Measurements from ENCODE around the gene KRTAP10-5. TPM values are rescaled to one million over a fixed set of nuclear protein-coding genes. Genes with fewer than 3 reads are reported as not detected.
"Not testable (repeated sequence)": the region's sequence is repeated elsewhere in the genome, so short reads cannot be mapped to it uniquely, and the experiment has no call there.

KRTAP10-5 gene
- not detected in 2 replicates for total RNA-seq

DNA sequence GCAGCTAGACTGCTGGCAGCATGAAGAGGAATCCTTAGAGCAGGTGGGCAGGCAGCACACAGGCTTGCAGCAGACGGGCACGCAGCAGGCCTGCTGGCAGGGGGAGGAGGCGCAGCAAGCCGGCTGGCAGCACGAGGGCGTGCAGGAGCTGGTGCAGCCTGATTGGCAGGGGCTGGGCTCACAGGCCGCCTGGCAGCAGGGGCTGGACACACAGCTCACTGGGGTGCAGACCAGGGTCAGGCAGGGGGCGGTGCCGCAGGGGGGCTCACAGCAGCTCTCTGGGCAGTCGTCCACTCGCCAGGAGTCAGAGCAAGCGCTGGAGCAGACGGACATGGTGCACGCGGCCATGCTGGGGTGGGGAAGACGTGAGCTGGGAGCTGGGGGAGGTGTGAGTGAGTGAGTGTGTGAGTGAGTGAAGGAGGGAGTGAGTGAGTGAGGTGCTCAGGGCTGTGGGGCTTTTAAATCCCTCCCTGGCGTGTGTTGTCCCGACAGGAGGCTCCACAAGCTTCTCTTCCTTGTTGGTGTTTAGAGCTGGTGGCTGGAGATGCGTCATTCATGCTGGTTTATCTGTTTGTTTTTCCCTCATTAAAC, at the start of gene KRTAP10-5:
KRTAP10-5 (minus strand) TSS at position 374 of the 591 bp plus-strand sequence; CDS start at position 348, 26 bp downstream.
- not testable (repeated sequence) for DNase-seq (ENCODE audit: extremely low read depth, low read depth, low spot score)

DNA sequence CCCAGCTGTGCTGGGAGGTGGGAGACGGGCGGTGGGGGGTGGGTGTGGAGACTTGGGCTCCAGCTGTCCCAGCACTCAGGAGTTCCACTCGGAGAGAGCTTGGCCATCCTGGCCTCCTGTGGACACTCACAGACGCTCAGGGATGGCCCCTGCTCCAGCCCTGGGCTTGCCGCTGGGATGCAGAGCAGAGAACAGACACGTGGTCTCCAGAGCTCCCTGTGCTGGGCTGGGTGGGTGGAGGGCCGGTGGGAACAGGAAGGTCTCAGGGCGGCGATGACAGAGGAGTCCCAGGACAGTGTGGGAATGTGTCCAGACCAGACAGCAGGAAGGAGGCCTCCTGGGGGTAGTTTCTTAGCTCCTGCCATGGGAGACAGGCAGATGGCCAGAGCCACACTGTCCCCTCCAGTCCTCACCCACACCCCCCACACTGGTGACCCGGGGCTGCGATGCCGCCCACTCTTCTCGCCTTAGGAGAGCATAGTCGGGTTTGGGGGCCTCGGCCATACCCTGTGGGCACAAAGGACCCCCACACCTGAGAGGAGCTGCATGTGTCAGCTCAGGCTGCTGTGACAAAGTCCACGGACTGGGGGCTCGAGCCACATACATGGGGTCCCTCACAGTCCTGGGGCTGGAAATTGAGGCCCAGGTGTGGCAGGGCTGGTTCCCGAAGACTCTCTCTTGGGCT, 48.4 kb upstream of the KRTAP10-5 start:
- no peak for DNase-seq (ENCODE audit: extremely low read depth, low read depth, low spot score)

DNA sequence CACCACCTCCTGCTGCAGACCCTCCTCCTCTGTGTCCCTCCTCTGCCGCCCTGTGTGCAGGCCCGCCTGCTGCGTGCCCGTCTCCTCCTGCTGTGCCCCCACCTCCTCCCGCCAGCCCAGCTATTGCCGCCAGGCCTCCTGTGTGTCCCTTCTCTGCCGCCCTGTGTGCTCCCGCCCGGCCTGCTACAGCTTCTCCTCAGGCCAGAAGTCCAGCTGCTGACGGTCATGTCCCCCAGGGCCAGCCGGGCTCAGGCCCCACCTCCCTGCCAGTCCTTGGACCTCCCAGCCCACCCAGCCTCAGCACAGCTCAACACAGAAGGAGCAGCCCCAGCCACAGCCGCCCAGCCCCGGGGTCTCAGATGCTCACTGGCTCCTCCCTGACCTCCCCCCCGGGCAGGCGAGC, 47.4 kb upstream of the KRTAP10-5 start:
- DNase-seq (ENCODE audit: extremely low read depth, low read depth, low spot score) = not testable (repeated sequence)

DNA sequence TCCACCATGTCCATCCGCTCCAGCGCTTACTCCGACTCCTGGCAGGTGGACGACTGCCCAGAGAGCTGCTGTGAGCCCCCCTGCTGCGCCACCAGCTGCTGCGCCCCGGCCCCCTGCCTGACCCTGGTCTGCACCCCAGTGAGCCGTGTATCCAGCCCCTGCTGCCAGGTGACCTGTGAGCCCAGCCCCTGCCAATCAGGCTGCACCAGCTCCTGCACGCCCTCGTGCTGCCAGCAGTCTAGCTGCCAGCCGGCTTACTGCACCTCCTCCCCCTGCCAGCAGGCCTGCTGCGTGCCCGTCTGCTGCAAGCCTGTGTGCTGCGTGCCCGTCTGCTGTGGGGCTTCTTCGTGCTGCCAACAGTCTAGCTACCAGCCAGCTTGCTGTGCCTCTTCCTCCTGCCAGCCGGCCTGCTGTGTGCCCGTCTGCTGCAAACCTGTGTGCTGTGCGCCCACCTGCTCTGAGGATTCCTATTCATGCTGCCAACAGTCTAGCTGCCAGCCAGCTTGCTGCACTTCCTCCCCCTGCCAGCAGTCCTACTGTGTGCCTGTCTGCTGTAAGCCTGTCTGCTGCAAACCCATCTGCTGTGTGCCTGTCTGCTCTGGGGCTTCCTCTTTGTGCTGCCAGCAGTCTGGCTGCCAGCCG, 46.9 kb upstream of the KRTAP10-5 start:
- DNase-seq (ENCODE audit: extremely low read depth, low read depth, low spot score) = not testable (repeated sequence)

DNA sequence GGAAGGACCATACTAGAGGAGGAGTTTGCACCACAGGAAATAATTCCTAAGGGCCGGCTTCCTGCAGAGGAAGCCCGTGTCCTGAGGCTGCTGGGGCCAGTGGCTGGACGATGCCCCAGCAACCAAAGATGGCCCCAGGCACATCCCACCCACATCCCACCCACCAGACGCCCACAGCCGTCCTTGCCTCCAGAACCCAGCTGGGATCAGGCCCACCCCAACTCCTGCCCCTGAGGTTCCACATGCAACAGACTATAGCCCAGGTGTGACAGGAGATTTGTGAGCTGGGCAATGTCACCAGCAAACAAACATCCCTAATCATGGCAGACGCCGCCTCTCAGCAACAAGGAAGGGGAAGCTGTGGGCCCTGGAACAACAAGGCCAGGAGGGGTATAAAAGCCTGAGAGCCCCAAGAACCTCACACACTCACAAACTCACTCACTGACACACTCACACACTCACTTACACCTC, 46.3 kb upstream of the KRTAP10-5 start, which contains the start of gene KRTAP10-9:
KRTAP10-9 (plus strand) TSS at position 421 of the 471 bp plus-strand sequence. CDS start 79 bp downstream, outside the sequence.
- DNase-seq (ENCODE audit: extremely low read depth, low read depth, low spot score) = no peak

DNA sequence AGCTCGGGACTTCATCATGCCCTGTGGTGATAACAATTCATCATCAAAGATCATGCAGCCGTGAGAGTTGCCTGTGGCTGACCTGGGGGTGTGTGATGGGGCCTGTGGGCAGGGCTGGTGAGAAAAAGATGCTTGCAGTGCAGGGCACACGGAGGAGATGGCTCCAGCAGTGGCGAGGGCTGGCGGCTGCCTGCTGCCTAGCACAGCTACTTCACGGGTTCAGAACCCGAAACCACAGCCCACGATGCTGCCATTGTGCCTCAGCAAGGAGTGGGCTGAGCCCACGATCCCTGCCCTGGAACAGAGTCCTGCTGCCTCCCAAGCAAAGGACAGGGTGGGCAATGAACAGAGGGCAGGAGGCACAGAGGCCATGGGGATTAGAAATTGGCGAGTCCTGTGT, 45.9 kb upstream of the KRTAP10-5 start:
- DNase-seq (ENCODE audit: extremely low read depth, low read depth, low spot score) = no peak

- DNase-seq (ENCODE audit: extremely low read depth, low read depth, low spot score) = no peak
Measured at GRCh38 chr21:44625756-44626155, 45.4 kb upstream of the KRTAP10-5 start.

GRCh38 chr21:44623575-44623974, 43.2 kb upstream of the KRTAP10-5 start:
- DNase-seq (ENCODE audit: extremely low read depth, low read depth, low spot score) = no peak

- no peak for DNase-seq (ENCODE audit: extremely low read depth, low read depth, low spot score)
Measured at GRCh38 chr21:44619886-44620285, 39.5 kb upstream of the KRTAP10-5 start.

GRCh38 chr21:44618909-44619308, 38.5 kb upstream of the KRTAP10-5 start:
- no peak for DNase-seq (ENCODE audit: extremely low read depth, low read depth, low spot score)

DNA sequence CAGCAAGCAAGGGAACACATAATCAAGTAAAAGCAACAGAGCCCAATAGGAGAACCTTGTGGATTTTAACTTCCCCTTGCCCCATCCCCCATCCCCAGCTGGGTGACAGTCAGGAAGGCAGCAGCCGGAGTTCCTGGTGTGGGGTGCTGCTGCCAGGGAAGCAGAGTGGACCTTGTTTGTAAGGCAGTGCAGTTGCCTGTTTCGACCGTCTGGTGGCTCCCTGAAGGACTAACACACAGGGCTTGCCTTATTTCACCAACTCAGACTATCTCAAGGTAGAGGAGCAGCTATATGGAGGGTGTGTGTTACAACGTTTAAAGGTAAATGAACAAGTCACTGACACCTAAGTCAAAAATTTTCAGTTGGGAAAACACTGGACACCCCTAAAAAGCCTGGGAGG, 38.1 kb upstream of the KRTAP10-5 start:
- DNase-seq (ENCODE audit: extremely low read depth, low read depth, low spot score) = peak; percentile 2

GRCh38 chr21:44617071-44617501, 36.7 kb upstream of the KRTAP10-5 start:
- no peak for DNase-seq (ENCODE audit: extremely low read depth, low read depth, low spot score)

GRCh38 chr21:44616591-44616926, 36.2 kb upstream of the KRTAP10-5 start:
- no peak for DNase-seq (ENCODE audit: extremely low read depth, low read depth, low spot score)

- DNase-seq (ENCODE audit: extremely low read depth, low read depth, low spot score) = no peak
Measured at GRCh38 chr21:44615911-44616590, 35.6 kb upstream of the KRTAP10-5 start.

- DNase-seq (ENCODE audit: extremely low read depth, low read depth, low spot score) = no peak
Measured at GRCh38 chr21:44615466-44615865, 35.1 kb upstream of the KRTAP10-5 start.

DNA sequence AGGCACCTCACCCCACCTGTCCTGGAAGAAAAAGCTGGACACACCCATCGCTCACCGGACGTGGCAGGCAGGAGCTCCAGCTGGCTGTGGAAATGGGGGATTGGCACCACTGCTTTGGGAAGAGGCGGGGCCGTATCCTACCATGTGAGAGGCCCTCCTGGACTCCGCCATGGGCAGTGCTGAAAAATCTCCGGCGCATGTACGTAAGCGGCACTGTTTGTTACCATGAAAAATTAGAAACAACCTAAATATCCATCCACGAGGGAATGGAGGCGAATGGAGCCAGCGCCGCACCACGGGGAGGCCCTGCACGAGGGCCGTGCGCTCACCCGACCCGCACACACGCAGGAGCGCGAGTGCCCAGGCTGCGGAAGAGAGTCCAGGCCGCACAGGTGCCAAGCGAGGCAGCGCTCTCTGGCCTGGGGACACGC, 34.6 kb upstream of the KRTAP10-5 start:
- no peak for DNase-seq (ENCODE audit: extremely low read depth, low read depth, low spot score)

- no peak for DNase-seq (ENCODE audit: extremely low read depth, low read depth, low spot score)
Measured at GRCh38 chr21:44614161-44614631, 33.8 kb upstream of the KRTAP10-5 start.

DNA sequence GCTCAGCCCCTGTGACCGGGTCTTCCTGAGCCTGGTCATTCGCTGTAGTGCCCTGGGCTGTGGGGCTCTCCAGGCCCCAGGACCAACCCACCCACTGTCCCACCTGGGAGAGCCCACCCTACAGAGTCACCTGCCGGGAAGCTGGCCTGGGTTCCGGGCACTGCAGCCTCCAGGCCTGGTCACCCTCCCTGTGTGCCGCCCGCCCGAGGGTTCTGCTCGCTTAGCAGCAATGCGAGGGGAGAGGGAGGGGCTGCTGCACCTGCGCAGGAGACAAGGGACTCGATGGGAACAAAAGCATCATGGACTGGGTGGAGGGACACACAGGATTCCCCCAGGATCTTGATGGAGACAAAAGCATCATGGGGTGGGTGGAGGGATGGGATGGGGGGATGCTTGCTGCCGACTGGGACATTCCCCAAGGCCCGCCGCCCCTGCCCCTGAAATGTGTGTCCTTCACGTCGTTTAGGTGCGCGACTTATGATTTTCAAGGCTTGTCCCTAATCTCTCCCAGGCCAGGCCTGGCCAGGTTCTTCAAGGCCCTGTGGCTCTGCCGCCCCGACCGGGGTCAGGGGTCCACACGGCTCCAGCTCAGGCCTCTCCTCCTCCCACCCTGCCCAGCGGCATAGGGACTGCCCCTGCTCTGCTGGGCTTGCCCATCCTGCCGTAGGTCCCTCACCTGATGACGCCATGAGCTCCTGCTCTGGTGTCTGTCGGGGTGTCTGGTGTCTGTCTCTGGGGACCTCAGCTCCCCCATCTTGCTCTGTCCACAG, 33.2 kb upstream of the KRTAP10-5 start:
- no peak for DNase-seq (ENCODE audit: extremely low read depth, low read depth, low spot score)

- DNase-seq (ENCODE audit: extremely low read depth, low read depth, low spot score) = no peak
Measured at GRCh38 chr21:44612669-44613229, 32.3 kb upstream of the KRTAP10-5 start.

DNA sequence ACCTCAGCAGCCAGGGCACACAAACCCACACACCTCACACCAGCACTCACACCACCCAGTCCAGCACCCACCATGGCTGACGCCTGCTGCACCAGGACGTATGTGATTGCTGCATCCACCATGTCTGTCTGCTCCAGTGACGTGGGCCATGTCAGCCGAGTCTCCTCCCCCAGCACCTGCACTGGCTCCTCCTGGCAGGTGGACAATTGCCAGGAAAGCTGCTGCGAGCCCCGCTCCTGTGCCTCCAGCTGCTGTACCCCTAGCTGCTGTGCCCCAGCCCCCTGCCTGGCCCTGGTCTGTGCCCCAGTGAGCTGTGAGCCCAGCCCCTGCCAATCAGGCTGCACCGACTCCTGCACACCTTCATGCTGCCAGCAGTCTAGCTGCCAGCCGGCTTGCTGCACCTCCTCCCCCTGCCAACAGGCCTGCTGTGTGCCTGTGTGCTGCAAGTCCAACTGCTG, 31.7 kb upstream of the KRTAP10-5 start, which contains the start of gene KRTAP10-8:
KRTAP10-8 (plus strand) TSS at position 51 of the 458 bp plus-strand sequence; CDS start at position 73, 22 bp downstream.
- DNase-seq (ENCODE audit: extremely low read depth, low read depth, low spot score) = no peak
